ENCODE results near the gene GFOD1.

GFOD1 gene

DNA sequence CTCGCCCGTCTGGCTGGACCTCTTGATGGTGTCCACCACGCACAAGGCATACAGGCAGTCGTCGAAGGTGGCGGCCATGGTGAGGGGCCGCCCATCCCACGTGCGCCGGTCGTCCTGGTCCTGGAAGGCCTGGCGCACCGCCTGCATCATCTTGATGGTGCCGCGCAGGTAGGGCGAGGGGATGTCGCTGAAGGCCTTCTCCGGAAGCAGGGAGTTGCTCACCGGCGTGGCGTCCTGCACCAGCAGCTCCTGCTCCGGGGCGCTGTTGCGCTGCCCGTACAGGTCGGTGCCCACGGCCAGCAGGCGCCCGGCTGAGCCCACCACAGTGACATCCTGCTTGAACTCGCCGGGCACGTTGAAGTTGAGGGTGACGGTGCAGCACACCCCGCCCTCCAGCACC lies 122.6 kb downstream of the GFOD1 start:
- Histone ChIP-seq H3K36me3 (ENCODE audit: control insufficient read depth in 2 of 2, insufficient read depth in 2 of 2, low read length in 2 of 2) (peaks cover 14 to 27% of the 10 kb centered on the region in 2 donors), H3K27ac (ENCODE audit: low read length) (no peak overlapping the region), H3K4me3 (ENCODE audit: low read length in 2 of 2) (no peak overlapping the region), H3K4me1 (ENCODE audit: control insufficient read depth, insufficient read depth, low read length) (peaks cover 13% of the 10 kb centered on the region), H3K9ac (ENCODE audit: low read length in 2 of 2) (no peak overlapping the region), H3K9me3 (ENCODE audit: control insufficient read depth in 2 of 2, low read length in 2 of 2) (no peaks in the 10 kb centered on the region), H3K27me3 (ENCODE audit: control insufficient read depth in 1 of 2, insufficient read depth in 2 of 2, low read length in 2 of 2) (no peaks in the 10 kb centered on the region)

DNA sequence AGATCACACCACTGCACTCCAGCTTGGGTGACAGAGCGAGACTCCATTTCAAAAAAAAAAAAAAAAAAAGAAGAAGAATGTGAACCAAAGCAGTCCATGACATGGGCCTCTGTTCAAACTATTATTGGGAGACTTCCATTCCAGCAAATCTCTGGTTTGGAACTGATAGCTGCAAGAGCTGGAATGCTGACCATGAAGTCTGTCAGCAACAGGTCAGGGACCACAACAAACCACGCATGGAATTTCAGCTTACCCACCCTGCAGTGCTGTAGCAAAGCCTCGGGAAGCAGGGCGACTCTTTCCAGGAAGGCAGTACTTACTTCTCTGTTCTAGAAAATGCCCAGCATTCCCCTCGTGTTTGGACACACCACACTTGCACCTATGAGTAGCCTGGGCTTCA lies 125.0 kb downstream of the GFOD1 start:
- Histone ChIP-seq H3K27ac (ENCODE audit: low read length) (no peak overlapping the region), H3K4me3 (ENCODE audit: low read length in 2 of 2) (no peak overlapping the region), H3K36me3 (ENCODE audit: control insufficient read depth in 2 of 2, insufficient read depth in 2 of 2, low read length in 2 of 2) (peaks cover 14 to 29% of the 10 kb centered on the region in 2 donors), H3K4me1 (ENCODE audit: control insufficient read depth, insufficient read depth, low read length) (peaks cover 3% of the 10 kb centered on the region), H3K27me3 (ENCODE audit: control insufficient read depth in 1 of 2, insufficient read depth in 2 of 2, low read length in 2 of 2) (no peaks in the 10 kb centered on the region), H3K9me3 (ENCODE audit: control insufficient read depth in 2 of 2, low read length in 2 of 2) (no peaks in the 10 kb centered on the region), H3K9ac (ENCODE audit: low read length in 2 of 2) (no peak overlapping the region)

GRCh38 chr6:13360671-13361540 lies 126.5 kb downstream of the GFOD1 start:
- no peak overlapping the region for H3K27ac ChIP-seq (ENCODE audit: low read length)
- H3K9me3 ChIP-seq (ENCODE audit: control insufficient read depth in 2 of 2, low read length in 2 of 2), result no peaks in the 10 kb centered on the region
- H3K36me3 ChIP-seq (ENCODE audit: control insufficient read depth in 2 of 2, insufficient read depth in 2 of 2, low read length in 2 of 2), result peaks cover 14 to 29% of the 10 kb centered on the region in 2 donors
- no peak overlapping the region for H3K9ac ChIP-seq (ENCODE audit: low read length in 2 of 2)
- no peaks in the 10 kb centered on the region for H3K4me1 ChIP-seq (ENCODE audit: control insufficient read depth, insufficient read depth, low read length)
- H3K4me3 ChIP-seq (ENCODE audit: low read length in 2 of 2), result no peak overlapping the region
- H3K27me3 ChIP-seq (ENCODE audit: control insufficient read depth in 1 of 2, insufficient read depth in 2 of 2, low read length in 2 of 2), result no peaks in the 10 kb centered on the region

GRCh38 chr6:13359287-13359686 lies 128.1 kb downstream of the GFOD1 start:
- Histone ChIP-seq H3K27me3 (ENCODE audit: control insufficient read depth in 1 of 2, insufficient read depth in 2 of 2, low read length in 2 of 2) (no peaks in the 10 kb centered on the region), H3K4me3 (ENCODE audit: low read length in 2 of 2) (no peak overlapping the region), H3K4me1 (ENCODE audit: control insufficient read depth, insufficient read depth, low read length) (peaks cover 9% of the 10 kb centered on the region), H3K9ac (ENCODE audit: low read length in 2 of 2) (no peak overlapping the region), H3K36me3 (ENCODE audit: control insufficient read depth in 2 of 2, insufficient read depth in 2 of 2, low read length in 2 of 2) (peaks cover 9 to 19% of the 10 kb centered on the region in 2 donors), H3K27ac (ENCODE audit: low read length) (no peak overlapping the region), H3K9me3 (ENCODE audit: control insufficient read depth in 2 of 2, low read length in 2 of 2) (no peaks in the 10 kb centered on the region)

- Histone ChIP-seq H3K9ac (ENCODE audit: low read length in 2 of 2) (no peak overlapping the region), H3K36me3 (ENCODE audit: control insufficient read depth in 2 of 2, insufficient read depth in 2 of 2, low read length in 2 of 2) (peaks cover 5 to 15% of the 10 kb centered on the region in 2 donors), H3K9me3 (ENCODE audit: control insufficient read depth in 2 of 2, low read length in 2 of 2) (no peaks in the 10 kb centered on the region), H3K27me3 (ENCODE audit: control insufficient read depth in 1 of 2, insufficient read depth in 2 of 2, low read length in 2 of 2) (no peaks in the 10 kb centered on the region), H3K27ac (ENCODE audit: low read length) (no peak overlapping the region), H3K4me1 (ENCODE audit: control insufficient read depth, insufficient read depth, low read length) (peaks cover 9% of the 10 kb centered on the region), H3K4me3 (ENCODE audit: low read length in 2 of 2) (no peak overlapping the region)
Observed at GRCh38 chr6:13358511-13358910, 128.9 kb downstream of the GFOD1 start.

DNA sequence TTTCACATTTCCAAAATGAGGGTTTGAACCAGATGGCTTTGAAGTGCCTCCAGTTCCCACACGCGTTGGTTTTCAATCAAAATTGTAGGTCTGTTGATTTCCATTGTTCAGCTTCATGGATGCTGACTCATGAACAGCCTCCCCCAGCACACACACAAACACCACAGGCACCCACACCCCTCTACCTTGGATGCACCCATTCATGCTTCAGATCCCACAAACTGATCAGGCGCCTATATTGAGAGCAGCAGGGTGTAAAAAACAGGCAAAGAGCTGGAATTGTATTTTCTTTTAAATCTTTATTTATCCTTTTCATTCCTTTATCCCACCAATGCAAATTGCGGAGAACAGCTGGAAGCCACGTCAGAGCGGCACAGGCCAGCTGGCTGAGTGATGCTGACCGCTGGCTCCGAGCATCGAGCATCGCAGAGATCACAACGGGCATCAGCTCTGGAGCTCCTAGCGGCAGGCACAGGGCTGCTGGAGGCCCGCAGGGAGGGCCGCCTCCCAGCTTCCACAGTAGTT lies 129.8 kb downstream of the GFOD1 start:
- H3K9ac ChIP-seq (ENCODE audit: low read length in 2 of 2), result no peak overlapping the region
- no peak overlapping the region for H3K27ac ChIP-seq (ENCODE audit: low read length)
- H3K27me3 ChIP-seq (ENCODE audit: control insufficient read depth in 1 of 2, insufficient read depth in 2 of 2, low read length in 2 of 2), result no peaks in the 10 kb centered on the region
- H3K4me1 ChIP-seq (ENCODE audit: control insufficient read depth, insufficient read depth, low read length), result peaks cover 9% of the 10 kb centered on the region
- H3K4me3 ChIP-seq (ENCODE audit: low read length in 2 of 2), result no peak overlapping the region
- no peaks in the 10 kb centered on the region for H3K9me3 ChIP-seq (ENCODE audit: control insufficient read depth in 2 of 2, low read length in 2 of 2)
- H3K36me3 ChIP-seq (ENCODE audit: control insufficient read depth in 2 of 2, insufficient read depth in 2 of 2, low read length in 2 of 2), result peaks cover 0 to 8% of the 10 kb centered on the region in 2 donors

DNA sequence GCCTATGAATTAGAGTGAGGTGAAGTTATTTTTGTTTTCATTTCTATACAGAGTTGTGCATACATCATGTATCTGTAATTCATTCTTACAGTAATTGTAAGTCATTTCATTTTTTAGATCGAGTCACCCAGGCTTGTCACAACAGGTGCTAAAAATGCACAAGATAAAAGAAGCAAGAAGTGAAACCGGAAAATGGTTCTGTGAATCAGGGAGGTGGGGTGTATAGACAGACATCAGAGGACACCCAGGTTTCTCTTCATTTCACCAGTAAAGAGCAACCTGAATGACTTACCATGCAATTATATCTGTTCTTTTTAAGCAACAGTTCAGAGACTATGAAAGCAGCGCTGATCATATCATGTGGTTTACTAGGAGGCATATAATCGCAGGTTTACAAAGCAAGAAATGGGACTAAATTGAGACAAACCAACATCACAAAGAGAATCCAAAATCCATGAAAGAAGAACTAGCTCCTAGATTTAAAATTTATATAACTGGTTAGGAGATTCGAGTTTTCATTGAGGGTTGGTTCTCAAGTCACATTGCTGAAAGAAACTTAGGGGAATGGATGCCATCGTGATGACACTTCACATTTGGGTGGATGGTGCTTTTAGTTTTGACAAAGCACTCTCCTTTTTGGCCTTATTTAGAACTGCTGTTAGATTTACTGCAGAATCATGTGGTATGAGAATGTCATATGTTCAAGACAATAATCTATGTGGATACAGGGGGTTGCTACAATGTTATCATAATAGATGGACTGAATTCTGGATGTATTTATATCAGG lies 131.2 kb downstream of the GFOD1 start:
- Histone ChIP-seq H3K4me3 (ENCODE audit: low read length in 2 of 2) (no peak overlapping the region), H3K9me3 (ENCODE audit: control insufficient read depth in 2 of 2, low read length in 2 of 2) (no peaks in the 10 kb centered on the region), H3K9ac (ENCODE audit: low read length in 2 of 2) (no peak overlapping the region), H3K4me1 (ENCODE audit: control insufficient read depth, insufficient read depth, low read length) (peaks cover 9% of the 10 kb centered on the region), H3K27me3 (ENCODE audit: control insufficient read depth in 1 of 2, insufficient read depth in 2 of 2, low read length in 2 of 2) (no peaks in the 10 kb centered on the region), H3K36me3 (ENCODE audit: control insufficient read depth in 2 of 2, insufficient read depth in 2 of 2, low read length in 2 of 2) (peaks cover 0 to 6% of the 10 kb centered on the region in 2 donors), H3K27ac (ENCODE audit: low read length) (no peak overlapping the region)

- H3K27ac ChIP-seq (ENCODE audit: low read length), result no peak overlapping the region
Observed at GRCh38 chr6:13355043-13355945, 132.1 kb downstream of the GFOD1 start.

DNA sequence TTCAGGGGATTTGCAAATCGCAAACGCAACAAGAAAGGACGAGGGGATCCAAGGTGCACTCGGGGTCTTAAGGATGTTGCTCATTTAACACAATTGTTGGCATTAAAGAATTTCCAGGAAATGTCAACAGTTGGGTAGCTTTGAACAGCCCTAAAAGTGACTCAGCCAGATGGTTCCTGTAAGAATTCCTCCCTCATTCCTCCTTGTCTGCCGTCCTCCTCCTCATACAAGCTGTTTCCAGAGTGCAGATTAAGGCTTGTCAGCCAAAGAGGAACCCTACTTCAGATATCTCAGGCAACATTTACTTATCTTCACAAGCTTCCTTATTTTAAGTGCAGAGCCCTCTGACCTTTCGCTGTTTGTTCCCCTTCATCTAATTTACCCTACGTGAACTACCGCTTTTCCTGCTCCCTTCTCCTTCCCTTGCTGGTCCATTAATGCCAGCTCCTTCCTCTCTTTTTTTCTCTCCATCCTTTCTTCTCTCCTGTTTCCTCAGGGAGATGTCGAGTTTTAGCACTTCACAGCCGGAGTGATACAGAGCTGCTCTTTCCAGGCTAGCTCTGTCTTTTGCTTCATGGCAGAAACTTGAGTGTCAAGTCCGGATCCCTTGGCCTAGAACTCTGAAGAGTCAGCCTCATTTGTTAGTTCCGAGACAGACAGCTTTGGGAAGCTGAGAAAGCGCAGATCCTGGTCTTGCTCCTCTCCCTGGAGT lies 132.9 kb downstream of the GFOD1 start:
- H3K9me3 ChIP-seq (ENCODE audit: control insufficient read depth in 2 of 2, low read length in 2 of 2), result no peaks in the 10 kb centered on the region
- no peaks in the 10 kb centered on the region for H3K27me3 ChIP-seq (ENCODE audit: control insufficient read depth in 1 of 2, insufficient read depth in 2 of 2, low read length in 2 of 2)
- H3K4me1 ChIP-seq (ENCODE audit: control insufficient read depth, insufficient read depth, low read length), result peaks cover 9% of the 10 kb centered on the region
- no peak overlapping the region for H3K27ac ChIP-seq (ENCODE audit: low read length)
- H3K4me3 ChIP-seq (ENCODE audit: low read length in 2 of 2), result no peak overlapping the region
- H3K9ac ChIP-seq (ENCODE audit: low read length in 2 of 2), result no peak overlapping the region
- H3K36me3 ChIP-seq (ENCODE audit: control insufficient read depth in 2 of 2, insufficient read depth in 2 of 2, low read length in 2 of 2), result peaks cover 0 to 2% of the 10 kb centered on the region in 2 donors

More at GRCh38 chr6:13355043-13355945, 132.1 kb downstream of the GFOD1 start:
- H3K36me3 ChIP-seq (ENCODE audit: control insufficient read depth in 2 of 2, insufficient read depth in 2 of 2, low read length in 2 of 2), result peaks cover 0 to 4% of the 10 kb centered on the region in 2 donors
- no peaks in the 10 kb centered on the region for H3K27me3 ChIP-seq (ENCODE audit: control insufficient read depth in 1 of 2, insufficient read depth in 2 of 2, low read length in 2 of 2)
- H3K4me1 ChIP-seq (ENCODE audit: control insufficient read depth, insufficient read depth, low read length), result peaks cover 9% of the 10 kb centered on the region
- H3K9ac ChIP-seq (ENCODE audit: low read length in 2 of 2), result no peak overlapping the region
- H3K4me3 ChIP-seq (ENCODE audit: low read length in 2 of 2), result no peak overlapping the region
- H3K9me3 ChIP-seq (ENCODE audit: control insufficient read depth in 2 of 2, low read length in 2 of 2), result no peaks in the 10 kb centered on the region
